Medulla oblongata (tissue), 1 donor: ENCODE measurements around the gene FGFR1OP2.
A peak's percentile ranks its signal among the peaks of the same experiment; 100 is the strongest.
"Not testable (repeated sequence)": the region's sequence is repeated elsewhere in the genome, so short reads cannot be mapped to it uniquely, and the experiment has no call there.

Experiments
- DNase-seq: peaks from one replicate; pipeline ENCODE4 v3.0.0-alpha.2; 2015; ENCODE audit errors: extremely low spot score

FGFR1OP2 gene

GRCh38 chr12:26937863-26938700, at the start of gene FGFR1OP2, which contains the start of gene INTS13:
FGFR1OP2 (plus strand) TSS chr12:26938470; CDS start chr12:26954159, 15,689 bp downstream.
INTS13 (minus strand) TSS chr12:26937981; CDS start chr12:26936803, 1,178 bp downstream.
- DNase-seq, result peak; percentile 100

GRCh38 chr12:26890784-26891183, 47.5 kb upstream of the FGFR1OP2 start:
- DNase-seq, result no peak

GRCh38 chr12:26891704-26892103, 46.6 kb upstream of the FGFR1OP2 start:
- DNase-seq, result no peak

GRCh38 chr12:26895672-26896071, 42.6 kb upstream of the FGFR1OP2 start:
- DNase-seq, result no peak

GRCh38 chr12:26896913-26897312, 41.4 kb upstream of the FGFR1OP2 start:
- no peak for DNase-seq

GRCh38 chr12:26903396-26903795, 34.9 kb upstream of the FGFR1OP2 start:
- DNase-seq, result not testable (repeated sequence)

- DNase-seq, result no peak
Observed at GRCh38 chr12:26906024-26906423, 32.2 kb upstream of the FGFR1OP2 start.

- no peak for DNase-seq
Observed at GRCh38 chr12:26906704-26907103, 31.6 kb upstream of the FGFR1OP2 start.

- DNase-seq, result peak; percentile 43
Observed at GRCh38 chr12:26918321-26919215, 19.7 kb upstream of the FGFR1OP2 start.

- peak; percentile 74 for DNase-seq
Observed at GRCh38 chr12:26919216-26919555, 19.1 kb upstream of the FGFR1OP2 start.

- no peak for DNase-seq
Observed at GRCh38 chr12:26921886-26922285, 16.4 kb upstream of the FGFR1OP2 start.

GRCh38 chr12:26928661-26929060, 9.6 kb upstream of the FGFR1OP2 start:
- DNase-seq, result no peak

- no peak for DNase-seq
Observed at GRCh38 chr12:26929590-26929989, 8.7 kb upstream of the FGFR1OP2 start.

- DNase-seq, result peak; percentile 45
Observed at GRCh38 chr12:26935636-26936378, 2.5 kb upstream of the FGFR1OP2 start.

GRCh38 chr12:26936559-26937442, 1.5 kb upstream of the FGFR1OP2 start:
- DNase-seq, result peak; percentile 34

- DNase-seq, result no peak
Observed at GRCh38 chr12:26937443-26937862, 817 bp upstream of the FGFR1OP2 start.

GRCh38 chr12:26938701-26939062, 412 bp downstream of the FGFR1OP2 start:
- DNase-seq, result peak; percentile 36

GRCh38 chr12:26939192-26939832, 1.0 kb downstream of the FGFR1OP2 start:
- DNase-seq, result peak; percentile 29

GRCh38 chr12:26939953-26940352, 1.7 kb downstream of the FGFR1OP2 start:
- no peak for DNase-seq

GRCh38 chr12:26940516-26941214, 2.4 kb downstream of the FGFR1OP2 start:
- no peak for DNase-seq
